Body of pancreas (tissue), 4 donors: ENCODE results near the gene ERC1.

Experiments
- CTCF ChIP-seq, 7 experiments: fragments of 450-650 bp in 4 of 7; fragments of 200-600 bp in 3 of 7; sonication (generic) in 3 of 7; IDR thresholded peaks; one replicate each; pipeline ENCODE4 v1.5.1; 2016 to 2019; ENCODE audit warnings: antibody characterized with exemption in 7 of 7
- POLR2A ChIP-seq, 3 donors: fragments of 450-650 bp; IDR thresholded peaks; one replicate each; pipeline ENCODE4 v1.6.1; 2016; ENCODE audit warnings: antibody characterized with exemption in 3 of 3, mild to moderate bottlenecking in 2 of 3

GRCh38 chr12:1436015-1436414 lies 445.0 kb downstream of the ERC1 start:
- no peak for TF ChIP-seq CTCF (IDR thresholded peaks at IDR 0.05)
- no peak for TF ChIP-seq POLR2A (IDR thresholded peaks at IDR 0.05)
